NCI-H226 (cell line): ENCODE measurements around the gene BICDL1.
"Not testable (repeated sequence)": the region's sequence is repeated elsewhere in the genome, so short reads cannot be mapped to it uniquely, and the experiment has no call there.

Experiments
- DNase-seq: peaks from one replicate; pipeline ENCODE4 v3.0.0-alpha.2; 2015

Gene BICDL1, protein sequence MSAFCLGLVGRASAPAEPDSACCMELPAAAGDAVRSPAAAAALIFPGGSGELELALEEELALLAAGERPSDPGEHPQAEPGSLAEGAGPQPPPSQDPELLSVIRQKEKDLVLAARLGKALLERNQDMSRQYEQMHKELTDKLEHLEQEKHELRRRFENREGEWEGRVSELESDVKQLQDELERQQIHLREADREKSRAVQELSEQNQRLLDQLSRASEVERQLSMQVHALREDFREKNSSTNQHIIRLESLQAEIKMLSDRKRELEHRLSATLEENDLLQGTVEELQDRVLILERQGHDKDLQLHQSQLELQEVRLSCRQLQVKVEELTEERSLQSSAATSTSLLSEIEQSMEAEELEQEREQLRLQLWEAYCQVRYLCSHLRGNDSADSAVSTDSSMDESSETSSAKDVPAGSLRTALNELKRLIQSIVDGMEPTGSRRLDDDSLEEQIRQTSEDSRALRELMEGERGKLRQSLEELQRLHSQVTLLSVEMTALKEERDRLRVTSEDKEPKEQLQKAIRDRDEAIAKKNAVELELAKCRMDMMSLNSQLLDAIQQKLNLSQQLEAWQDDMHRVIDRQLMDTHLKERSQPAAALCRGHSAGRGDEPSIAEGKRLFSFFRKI

DNA sequence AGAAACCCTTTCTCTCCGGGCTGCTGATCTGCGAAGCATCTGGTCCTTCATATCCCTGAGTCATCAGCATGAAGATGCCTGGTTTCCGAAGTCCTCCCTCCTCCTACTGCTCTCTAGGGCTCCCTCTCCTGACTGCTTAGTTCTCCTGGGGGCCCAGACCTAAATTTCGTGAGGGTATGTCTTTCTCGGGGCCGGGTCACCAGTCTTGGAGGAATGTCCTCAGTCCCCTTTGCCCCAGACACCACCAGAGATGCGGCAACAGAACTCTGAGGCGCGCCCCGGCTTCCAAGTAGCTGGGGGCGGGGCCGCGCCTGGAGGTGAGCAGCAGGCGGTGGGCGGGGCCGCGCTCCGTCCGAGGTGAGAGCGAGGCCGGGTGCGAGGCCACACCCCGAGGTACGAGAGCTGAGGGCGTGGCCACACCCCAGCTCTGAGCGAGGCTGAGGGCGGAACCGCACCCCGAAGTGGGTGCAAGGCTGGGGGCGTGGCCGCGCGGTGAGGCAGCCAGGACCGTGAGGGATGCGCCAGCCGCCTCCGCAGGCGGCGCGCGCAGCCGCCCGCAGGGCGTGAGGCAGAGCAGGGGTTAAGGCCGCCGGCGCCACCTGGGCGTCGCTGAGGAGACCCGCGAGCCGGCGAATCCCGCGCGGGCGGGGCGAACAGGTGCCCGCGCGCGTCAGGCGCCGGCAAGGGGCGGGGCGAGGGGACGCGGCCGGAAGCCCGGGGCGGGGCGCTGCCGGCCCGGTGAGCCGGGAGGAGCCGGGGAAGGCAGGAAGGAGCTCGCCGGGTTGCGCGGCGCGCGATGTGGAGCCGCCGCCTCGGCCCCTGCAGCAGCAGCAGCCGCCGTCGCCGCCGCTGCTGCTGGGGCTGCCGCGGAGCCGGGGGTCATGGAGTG, at the start of gene BICDL1:
Gene BICDL1, plus strand, starts transcription at position 765 of the 889 bp plus-strand sequence. CDS start 633 bp downstream, outside the sequence.
- DNase-seq = peak; percentile 96

GRCh38 chr12:119940897-119941296, 48.1 kb upstream of the BICDL1 start:
- peak; percentile 62 for DNase-seq

DNA sequence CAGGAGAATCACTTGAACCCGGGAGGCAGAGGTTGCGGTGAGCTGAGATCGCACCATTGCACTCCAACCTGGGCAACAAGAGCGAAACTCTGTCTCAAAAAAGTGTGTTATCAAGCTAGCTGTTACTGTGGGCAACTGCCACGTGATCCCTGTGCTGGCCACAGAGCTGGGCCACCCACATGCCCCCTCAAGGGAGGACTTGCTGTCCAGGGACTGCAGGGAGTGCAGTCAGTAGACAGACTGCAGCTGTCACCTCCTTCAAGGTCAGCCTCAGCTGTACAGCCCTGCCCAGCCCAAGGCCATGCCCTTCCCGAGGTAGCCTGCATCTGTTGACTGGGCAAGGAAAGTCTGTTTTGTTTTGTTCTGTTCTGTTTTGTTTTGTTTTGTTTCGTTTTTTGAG, 46.6 kb upstream of the BICDL1 start:
- no peak for DNase-seq

DNA sequence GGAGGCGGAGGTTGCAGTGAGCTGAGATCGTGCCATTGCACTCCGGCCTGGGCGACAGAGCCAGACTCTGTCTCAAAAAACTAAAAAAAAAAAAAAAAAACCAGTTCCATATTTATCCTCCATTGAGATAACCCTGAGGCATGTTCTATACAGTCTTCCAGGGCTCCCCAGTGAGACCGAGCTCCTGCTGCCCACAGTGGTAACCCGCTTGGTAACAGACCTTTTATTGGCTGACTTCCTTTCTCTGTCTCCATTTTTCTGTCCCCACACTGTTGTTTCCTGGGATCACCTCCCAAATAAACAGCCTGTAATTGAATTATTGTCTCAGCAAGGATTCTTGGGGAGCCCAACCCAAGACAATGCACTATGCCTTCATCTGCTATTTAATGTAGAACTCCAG, 42.8 kb upstream of the BICDL1 start:
- DNase-seq = no peak

- no peak for DNase-seq
Measured at GRCh38 chr12:119949145-119949544, 39.9 kb upstream of the BICDL1 start.

DNA sequence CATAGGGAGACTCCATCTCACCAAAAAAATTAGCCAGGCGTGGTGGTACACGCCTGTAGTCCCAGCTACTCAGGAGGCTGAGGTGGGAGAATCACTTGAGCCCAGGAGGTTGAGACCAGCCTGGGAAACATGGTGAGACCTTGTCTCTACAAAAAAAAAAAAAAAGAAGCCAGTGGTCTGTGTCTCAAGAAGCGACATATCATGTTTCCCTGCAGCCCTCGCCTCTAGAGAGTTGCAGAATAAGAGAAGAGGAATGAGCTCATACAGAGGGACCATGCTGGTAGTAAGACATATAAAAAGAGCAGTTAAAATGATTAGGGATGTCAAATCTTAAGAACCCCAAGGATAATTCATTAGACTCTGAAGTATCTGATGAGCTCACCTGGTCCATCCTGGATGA, 39.4 kb upstream of the BICDL1 start:
- DNase-seq = no peak

- DNase-seq = no peak
Measured at GRCh38 chr12:119956047-119956446, 33.0 kb upstream of the BICDL1 start.

DNA sequence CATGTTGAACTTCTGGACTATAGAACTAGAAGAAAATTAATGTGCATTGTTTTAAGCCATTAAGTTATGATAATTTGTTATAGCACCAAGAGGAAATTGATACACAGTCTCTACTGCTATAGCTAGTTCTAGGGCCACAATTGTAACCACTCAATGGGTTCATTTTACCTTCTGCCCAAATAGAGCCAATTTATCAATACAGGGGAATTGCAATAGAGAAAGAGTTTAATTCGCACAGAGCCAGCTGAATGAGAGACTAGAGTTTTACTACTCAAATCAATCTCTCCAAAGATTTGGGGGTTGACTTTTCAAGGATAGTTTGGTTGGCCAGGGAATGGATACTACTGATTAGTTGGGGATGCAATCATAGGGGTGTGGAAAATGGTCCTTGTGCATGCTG, 31.9 kb upstream of the BICDL1 start:
- DNase-seq = no peak

DNA sequence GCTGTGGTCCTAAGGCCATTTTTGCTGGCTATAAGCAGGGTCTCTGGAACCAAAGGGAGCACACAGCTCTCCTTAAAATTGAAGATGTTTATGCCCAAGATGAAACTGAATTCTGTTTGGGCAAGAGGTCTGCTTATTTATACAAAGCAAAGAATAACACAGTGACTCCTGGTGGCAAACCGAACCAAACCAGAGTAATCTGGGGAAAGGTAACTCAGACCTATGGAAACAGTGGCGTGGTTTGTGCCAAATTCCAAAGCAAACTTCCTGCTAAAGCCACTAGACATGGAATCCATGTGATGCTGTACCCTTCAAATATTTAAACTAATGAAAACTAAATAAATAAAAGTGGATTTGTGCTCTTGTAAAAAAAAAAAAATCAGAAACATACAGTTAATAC, 29.6 kb upstream of the BICDL1 start:
- DNase-seq = no peak

DNA sequence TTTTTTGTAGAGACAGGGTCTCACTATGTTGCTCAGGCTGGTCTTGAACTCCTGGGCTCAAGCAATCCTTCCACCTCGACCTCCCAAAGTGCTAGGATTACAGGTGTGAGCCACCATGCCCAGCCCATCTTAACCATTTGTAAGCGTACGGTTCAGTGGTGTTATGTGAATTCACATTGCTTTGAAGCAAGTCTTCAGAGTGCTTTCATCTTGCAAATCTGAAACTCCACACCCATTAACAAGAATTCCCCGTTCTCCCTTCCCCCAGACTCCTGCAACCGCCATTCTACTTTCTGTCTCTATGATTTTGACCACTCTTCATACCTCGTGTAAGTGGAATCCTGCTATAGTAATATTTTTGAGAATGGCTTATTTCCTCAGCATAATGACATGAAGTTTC, 24.9 kb upstream of the BICDL1 start:
- no peak for DNase-seq

GRCh38 chr12:119964929-119965328, 24.1 kb upstream of the BICDL1 start:
- DNase-seq = no peak

DNA sequence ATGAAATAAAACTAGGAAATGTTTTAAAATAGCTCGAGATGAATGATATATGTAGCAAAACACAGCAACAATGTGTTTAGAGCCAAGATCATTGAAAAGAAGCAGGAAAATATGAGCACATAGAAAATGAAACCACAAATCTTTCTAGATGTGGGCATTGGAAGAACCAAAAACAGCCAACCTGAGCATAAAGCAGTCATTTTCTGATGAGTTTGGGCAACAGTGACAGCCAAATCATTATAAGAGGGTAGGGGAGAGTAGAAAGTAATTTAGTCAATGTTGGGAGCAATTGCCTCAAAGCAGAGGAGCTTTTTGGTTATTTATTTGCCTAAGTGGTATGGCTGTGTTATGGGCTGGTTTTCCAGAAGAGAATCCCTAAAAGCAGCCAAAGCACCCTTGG, 8.8 kb upstream of the BICDL1 start:
- no peak for DNase-seq

- not testable (repeated sequence) for DNase-seq
Measured at GRCh38 chr12:119980702-119981101, 8.3 kb upstream of the BICDL1 start.

GRCh38 chr12:119989361-119989730, 310 bp downstream of the BICDL1 start:
- DNase-seq = no peak

DNA sequence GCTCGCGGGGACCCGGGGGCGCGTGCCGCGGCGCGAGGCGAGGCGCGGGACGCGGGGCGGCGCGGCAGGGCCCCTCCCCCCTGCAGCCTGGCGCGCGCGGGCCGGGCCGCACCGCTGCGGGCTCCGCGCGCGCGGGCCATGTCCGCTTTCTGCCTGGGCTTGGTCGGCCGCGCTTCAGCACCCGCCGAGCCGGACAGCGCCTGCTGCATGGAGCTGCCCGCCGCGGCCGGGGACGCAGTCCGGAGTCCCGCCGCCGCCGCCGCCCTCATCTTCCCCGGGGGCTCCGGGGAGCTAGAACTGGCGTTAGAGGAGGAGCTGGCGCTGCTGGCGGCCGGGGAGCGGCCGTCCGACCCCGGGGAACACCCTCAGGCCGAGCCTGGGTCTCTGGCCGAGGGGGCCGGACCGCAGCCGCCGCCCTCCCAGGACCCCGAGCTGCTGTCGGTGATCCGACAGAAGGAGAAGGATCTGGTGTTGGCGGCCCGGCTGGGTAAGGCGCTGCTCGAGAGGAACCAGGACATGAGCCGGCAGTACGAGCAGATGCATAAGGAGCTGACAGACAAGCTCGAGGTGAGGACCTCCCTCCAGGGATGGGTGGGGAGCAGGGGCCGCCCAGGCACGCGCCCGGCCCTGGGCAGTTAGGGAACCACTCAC, 820 bp downstream of the BICDL1 start:
- peak; percentile 67 for DNase-seq

DNA sequence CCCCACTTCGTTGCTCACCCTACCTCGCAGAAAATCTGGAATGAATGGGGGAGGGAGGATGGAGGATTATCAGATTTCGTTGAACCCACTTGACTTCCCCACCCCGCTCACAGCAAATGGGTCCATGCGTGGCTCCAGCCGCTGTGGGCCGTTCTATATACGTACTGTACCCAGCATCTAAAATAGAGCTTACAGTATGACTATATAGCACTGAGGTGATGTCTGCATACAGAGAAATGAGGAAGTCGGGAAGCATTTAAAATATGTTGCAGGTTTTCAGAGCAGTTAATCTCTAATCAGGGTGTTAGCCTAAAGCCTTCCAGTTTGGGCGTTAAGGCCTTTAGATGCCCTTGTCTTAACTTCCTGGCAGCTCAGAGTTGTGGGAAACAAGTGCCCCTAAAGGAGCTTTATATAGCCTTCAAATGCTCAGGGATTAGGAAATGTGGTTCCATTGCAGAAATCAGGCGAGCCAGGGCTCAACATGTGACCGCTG, 1.4 kb downstream of the BICDL1 start:
- no peak for DNase-seq

DNA sequence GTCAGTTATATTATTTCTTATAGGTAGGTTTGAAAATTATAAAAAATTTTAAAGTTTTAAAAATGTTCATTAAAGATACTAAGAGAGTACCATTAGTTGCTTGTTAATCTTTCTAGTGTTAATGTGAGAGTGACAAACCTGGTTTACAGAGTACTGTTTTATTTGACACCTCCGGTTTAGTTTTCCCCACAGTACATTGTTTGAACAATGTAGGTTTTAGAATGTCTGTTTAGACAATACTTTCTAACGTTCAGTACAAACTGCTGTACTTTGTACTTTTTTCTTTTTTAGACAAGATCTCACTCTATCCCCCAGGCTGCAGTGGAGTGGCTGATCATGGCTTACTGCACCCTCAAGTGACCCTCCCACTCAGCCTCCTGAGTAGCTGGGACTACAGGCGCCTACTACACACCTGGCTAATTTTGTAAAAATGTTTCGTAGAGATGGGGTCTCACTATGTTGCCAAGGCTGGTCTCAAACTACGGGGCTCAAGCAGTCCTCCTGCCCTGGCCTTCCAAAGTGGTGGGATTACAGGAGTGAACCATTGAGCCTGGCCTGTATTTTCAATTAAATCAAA, 3.2 kb downstream of the BICDL1 start:
- no peak for DNase-seq

DNA sequence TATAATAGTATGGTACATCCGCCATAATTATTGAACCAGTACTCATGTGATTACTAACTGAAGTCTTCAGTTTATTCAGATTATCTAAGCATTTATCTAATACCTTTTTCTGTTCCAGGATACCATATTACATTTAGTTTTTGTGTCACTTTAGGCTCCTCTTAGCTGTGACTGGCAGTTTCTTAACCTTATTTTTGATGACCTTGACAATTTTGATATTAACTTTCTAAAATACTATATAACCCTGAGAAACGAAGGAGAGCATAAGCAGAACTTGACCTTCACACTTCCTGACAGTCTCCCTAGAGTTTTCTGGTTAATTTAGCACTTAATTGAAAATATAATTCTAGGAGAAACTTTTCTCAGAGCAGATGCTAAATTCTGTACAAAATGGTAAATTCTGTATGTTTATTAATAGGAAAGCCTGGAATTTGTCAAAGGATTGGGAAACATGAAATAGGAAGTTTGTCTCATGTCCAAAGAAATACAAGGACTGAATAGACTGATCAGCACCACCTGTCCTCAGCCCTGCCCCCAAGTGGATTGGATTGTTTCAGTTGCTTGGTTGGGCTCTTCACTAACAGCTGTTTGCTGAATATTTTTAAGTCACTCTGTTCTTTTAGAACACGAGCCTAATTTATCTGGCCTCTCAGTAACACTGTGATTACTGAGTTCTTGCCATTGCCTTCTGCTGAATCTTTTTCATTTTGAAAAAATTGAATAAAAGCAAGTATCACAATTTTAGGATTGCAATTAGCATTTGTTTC, 6.0 kb downstream of the BICDL1 start:
- DNase-seq = no peak

- DNase-seq = no peak
Measured at GRCh38 chr12:119996417-119996816, 7.4 kb downstream of the BICDL1 start.

GRCh38 chr12:119998471-119999245, 9.6 kb downstream of the BICDL1 start:
- DNase-seq = no peak

DNA sequence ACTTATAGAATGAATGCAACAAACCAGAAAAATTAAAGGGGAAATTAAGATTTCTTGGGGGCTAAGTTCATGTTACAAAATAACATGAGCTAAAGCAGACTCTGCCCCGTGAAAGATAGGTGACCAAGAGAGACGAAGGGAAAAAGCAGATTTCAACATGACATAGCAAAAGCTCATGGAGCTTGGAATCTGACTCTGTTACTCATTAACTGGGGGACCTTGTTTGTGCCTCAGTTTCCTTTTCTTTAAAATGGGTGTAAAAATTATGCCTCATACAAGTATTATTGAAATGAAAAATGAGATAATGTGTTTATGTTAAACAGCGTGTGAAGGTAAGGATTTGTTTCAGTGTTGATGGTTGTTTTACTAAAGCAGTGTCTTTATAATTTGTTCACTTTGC, 11.5 kb downstream of the BICDL1 start:
- no peak for DNase-seq
